Kidney tubule cell (primary cell): ENCODE measurements around the gene CAPN7.
A peak's percentile ranks its signal among the peaks of the same experiment; 100 is the strongest.

Experiments used
- DNase-seq: peaks from one replicate; pipeline ENCODE4 v3.0.0-alpha.2; 2018; ENCODE audit warnings: low spot score

Gene CAPN7

DNA sequence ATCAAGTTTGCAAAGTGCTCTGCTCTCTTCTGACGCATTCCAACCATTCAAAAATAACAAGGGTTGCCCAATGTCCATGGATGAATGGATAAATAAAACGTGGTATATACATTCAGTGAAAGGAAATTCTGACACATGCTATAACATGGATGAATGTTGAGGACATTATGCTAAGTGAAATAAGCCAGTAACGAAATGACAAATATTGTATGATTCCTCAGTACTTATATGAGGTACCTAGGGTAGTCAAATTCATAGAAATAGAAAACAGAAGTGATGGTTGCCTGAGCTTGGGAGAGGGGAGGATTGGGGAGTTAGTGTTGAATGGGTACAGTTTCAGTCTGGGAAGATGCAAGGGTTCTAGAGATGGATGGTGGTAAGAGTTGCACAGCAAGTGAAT, 92.5 kb downstream of the CAPN7 start:
- DNase-seq: no peak

DNA sequence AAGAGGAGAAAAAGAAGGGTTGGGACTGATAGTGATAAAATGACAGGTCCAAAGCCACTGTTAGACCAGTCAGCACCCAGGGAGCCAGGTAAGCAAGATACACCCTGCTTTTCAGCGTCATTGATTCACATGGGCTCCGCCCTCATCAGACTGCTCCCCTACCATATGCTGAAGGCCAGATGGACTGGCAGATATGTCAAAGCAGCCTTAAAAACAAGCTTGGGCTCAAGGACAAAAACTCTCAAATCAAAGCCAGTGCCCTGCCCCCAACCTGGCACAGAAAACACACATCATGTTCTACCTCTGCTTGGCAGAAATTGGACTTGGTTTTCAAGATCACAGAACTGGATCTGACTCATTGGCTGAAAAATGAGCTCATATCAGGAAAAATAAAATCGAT, 93.0 kb downstream of the CAPN7 start:
- no peak for DNase-seq

DNA sequence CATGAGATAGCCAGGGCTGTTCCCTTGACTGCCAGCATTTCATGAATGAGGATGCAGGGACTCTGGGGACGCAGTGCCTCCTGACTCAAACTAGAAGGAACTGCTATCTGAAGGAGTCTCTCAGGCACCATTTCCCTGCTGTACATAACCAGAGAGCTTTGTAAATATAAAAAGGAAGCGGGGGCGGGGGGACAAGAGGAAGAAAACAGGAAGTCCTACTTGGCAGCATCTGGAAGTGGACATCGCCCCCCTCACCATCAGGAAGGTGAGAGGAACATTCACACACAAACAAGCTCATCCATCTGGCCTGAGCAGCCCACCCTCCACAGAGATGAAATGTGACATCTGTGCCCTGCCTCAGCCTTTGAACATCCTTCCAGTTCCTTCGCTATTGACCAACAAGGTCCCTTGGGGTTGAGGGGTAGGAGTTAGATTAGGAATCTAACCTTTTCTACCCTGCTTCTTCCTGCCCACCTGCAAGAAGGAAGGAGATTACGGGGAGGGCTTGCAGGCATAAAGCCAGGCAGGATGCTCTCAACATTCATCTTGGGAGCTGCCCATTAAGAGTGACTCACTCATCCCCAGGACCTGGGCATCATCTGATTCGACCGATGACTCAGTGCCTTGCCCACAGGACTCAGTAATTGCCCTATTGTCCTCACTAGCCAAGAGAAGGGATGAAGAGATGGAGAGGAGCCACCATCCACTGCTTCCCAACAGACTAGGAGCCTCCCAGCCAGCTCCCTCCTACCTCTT, 94.5 kb downstream of the CAPN7 start:
- peak; percentile 92 for DNase-seq

DNA sequence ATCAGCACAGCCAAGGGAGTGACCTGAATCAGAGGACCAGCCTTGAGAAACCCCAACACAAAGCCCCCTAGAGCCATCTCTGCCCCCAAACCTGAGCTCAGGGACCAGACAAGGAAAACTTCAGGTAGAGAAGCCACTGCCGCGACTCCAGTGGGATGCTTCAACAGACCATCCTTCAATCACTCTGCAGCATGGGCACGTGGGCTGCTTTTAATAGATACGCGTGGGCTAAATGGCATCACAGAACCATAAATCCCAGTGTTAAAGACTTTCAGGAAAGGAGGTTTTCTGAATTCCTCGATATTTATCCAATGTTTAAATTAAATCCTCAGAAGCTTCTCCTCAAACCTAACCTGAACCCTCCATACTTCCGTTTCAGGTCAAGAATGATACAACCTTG, 95.7 kb downstream of the CAPN7 start:
- no peak for DNase-seq
